HUES64 (cell line): Measurements from ENCODE around the gene GPATCH2L.

Experiments
- H3K27ac ChIP-seq: 2 replicates; pipeline ENCODE4 v1.7.0; 2013; ENCODE audit warnings: low read depth, low read length, inconsistent platforms
- H3K27me3 ChIP-seq: 2 replicates; pipeline ENCODE4 v1.6.1; 2013; ENCODE audit warnings: mild to moderate bottlenecking, low read length; ENCODE audit not compliant: insufficient read depth
- H3K36me3 ChIP-seq: 2 replicates; pipeline ENCODE4 v1.6.1; 2013; ENCODE audit warnings: mild to moderate bottlenecking, low read length; ENCODE audit not compliant: insufficient read depth
- H3K4me1 ChIP-seq: 2 replicates; pipeline ENCODE4 v1.6.1; 2013; ENCODE audit warnings: mild to moderate bottlenecking, low read length, moderate library complexity; ENCODE audit not compliant: insufficient read depth
- H3K4me3 ChIP-seq: 2 replicates; pipeline ENCODE4 v1.5.1; 2013; ENCODE audit warnings: mild to moderate bottlenecking, low read length, moderate library complexity
- H3K9ac ChIP-seq: 2 replicates; pipeline ENCODE4 v1.6.1; 2013; ENCODE audit warnings: mild to moderate bottlenecking, low read depth, low read length
- H3K9me3 ChIP-seq: 2 replicates; pipeline ENCODE4 v1.6.1; 2013; ENCODE audit warnings: low read depth, low read length; ENCODE audit not compliant: insufficient read depth
- WGBS: fragments of 150-250, 120-280 bp; methylation state at CpG from one replicate; pipeline ENCODE4 v1.1.7; 2013; ENCODE audit warnings: missing lambda C conversion rate; 5-methylcytosine and 5-hydroxymethylcytosine counted together

GPATCH2L gene

GRCh38 chr14:76259029-76259735 lies 107.5 kb downstream of the GPATCH2L start:
- 85% methylated on average over 6 of the region's 6 CpGs for WGBS
- Histone ChIP-seq H3K9ac (no peak overlapping the region), H3K4me1 (peaks cover 14% of the 10 kb centered on the region), H3K36me3 (no peaks in the 10 kb centered on the region), H3K27ac (no peak overlapping the region), H3K4me3 (no peak overlapping the region), H3K27me3 (no peaks in the 10 kb centered on the region), H3K9me3 (no peaks in the 10 kb centered on the region)

- no peaks in the 10 kb centered on the region for H3K9me3 ChIP-seq
- no peaks in the 10 kb centered on the region for H3K36me3 ChIP-seq
- H3K4me1 ChIP-seq, result peaks cover 14% of the 10 kb centered on the region
- WGBS, result 61% methylated on average over 2 of the region's 2 CpGs
- no peaks in the 10 kb centered on the region for H3K27me3 ChIP-seq
- H3K9ac ChIP-seq, result no peak overlapping the region
- H3K4me3 ChIP-seq, result no peak overlapping the region
- H3K27ac ChIP-seq, result no peak overlapping the region
Measured at GRCh38 chr14:76260749-76261148, 109.0 kb downstream of the GPATCH2L start.

GRCh38 chr14:76261371-76261811 lies 109.7 kb downstream of the GPATCH2L start:
- WGBS, result 28% methylated on average over 6 of the region's 6 CpGs
- no peaks in the 10 kb centered on the region for H3K27me3 ChIP-seq
- no peaks in the 10 kb centered on the region for H3K36me3 ChIP-seq
- peaks cover 14% of the 10 kb centered on the region for H3K4me1 ChIP-seq
- H3K4me3 ChIP-seq, result peak overlapping the region; percentile 9; the same call in 1 of the 2 replicates
- H3K27ac ChIP-seq, result peak overlapping the region; percentile 4; the same call in 1 of the 2 replicates
- no peak overlapping the region for H3K9ac ChIP-seq
- H3K9me3 ChIP-seq, result no peaks in the 10 kb centered on the region

- Histone ChIP-seq H3K4me3 (no peak overlapping the region), H3K27ac (no peak overlapping the region), H3K9me3 (no peaks in the 10 kb centered on the region), H3K4me1 (peaks cover 20% of the 10 kb centered on the region), H3K36me3 (no peaks in the 10 kb centered on the region), H3K27me3 (no peaks in the 10 kb centered on the region), H3K9ac (no peak overlapping the region)
- 93% methylated on average over 5 of the region's 5 CpGs for WGBS
Measured at GRCh38 chr14:76262641-76263040, 110.9 kb downstream of the GPATCH2L start.
